ENCODE data around the gene GEN1.
"Not testable (repeated sequence)": the region's sequence is repeated elsewhere in the genome, so short reads cannot be mapped to it uniquely, and the experiment has no call there.

The GEN1 gene

DNA sequence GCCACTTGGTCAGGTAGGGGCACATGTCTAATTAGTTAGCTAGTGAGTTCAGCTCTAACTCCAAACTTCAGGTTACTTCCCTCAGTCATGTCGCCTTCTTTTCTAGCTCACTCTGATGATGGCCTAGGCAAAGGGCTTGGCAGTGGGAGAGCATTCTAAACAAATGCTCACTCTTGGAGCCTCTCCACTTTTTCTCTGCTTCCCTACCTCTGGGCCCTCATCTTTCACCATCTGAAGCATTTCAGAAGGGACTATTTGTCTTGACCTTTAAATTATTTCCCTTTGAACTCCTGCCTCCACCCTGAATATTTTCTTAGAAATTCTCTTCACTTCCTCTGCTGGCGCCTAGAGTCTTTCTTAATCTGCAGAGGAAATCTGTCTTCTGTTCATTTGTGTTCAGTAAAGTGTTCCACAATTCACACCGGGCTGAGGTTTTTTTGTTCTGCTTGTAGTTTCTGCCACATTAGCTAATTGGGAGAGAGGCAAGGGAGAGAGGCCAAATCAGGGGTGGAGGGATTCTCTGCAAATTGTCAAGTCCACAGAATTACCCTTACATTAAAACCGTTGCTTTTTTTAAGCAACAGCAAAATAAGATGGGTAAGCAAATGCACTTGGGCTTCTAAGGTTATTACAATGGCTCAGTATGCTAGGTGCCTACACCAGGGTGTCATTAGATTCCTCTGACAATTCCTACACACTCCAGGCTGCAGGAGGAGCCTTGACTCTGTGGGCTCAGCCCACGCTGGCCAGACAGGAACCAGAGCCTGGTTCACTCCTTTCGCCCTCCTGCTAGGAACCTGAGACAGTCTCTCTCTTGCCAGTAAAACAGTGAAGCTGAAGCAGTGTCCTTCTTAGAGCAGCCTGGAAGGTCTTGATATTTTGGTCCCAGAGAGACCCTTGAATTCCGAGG lies 67.9 kb downstream of the GEN1 start:
- H3K4me3 ChIP-seq (ENCODE audit: insufficient read depth, low read depth, low read length, poor library complexity, severe bottlenecking): no peak overlapping the region
- H3K9me3 ChIP-seq (ENCODE audit: control insufficient read depth, low read length): no peaks in the 10 kb centered on the region
- no peaks in the 10 kb centered on the region for H3K36me3 ChIP-seq (ENCODE audit: control insufficient read depth, insufficient read depth, low read length)
- no peak for DNase-seq
- H3K27ac ChIP-seq (ENCODE audit: insufficient read depth, low read length, poor library complexity, severe bottlenecking): no peak overlapping the region
- no peaks in the 10 kb centered on the region for H3K27me3 ChIP-seq (replicated peaks; ENCODE audit: control insufficient read depth, insufficient read depth, low read length, poor library complexity, severe bottlenecking)
- no peaks in the 10 kb centered on the region for H3K4me1 ChIP-seq (ENCODE audit: control insufficient read depth, insufficient read depth, low read length, poor library complexity, severe bottlenecking)

DNA sequence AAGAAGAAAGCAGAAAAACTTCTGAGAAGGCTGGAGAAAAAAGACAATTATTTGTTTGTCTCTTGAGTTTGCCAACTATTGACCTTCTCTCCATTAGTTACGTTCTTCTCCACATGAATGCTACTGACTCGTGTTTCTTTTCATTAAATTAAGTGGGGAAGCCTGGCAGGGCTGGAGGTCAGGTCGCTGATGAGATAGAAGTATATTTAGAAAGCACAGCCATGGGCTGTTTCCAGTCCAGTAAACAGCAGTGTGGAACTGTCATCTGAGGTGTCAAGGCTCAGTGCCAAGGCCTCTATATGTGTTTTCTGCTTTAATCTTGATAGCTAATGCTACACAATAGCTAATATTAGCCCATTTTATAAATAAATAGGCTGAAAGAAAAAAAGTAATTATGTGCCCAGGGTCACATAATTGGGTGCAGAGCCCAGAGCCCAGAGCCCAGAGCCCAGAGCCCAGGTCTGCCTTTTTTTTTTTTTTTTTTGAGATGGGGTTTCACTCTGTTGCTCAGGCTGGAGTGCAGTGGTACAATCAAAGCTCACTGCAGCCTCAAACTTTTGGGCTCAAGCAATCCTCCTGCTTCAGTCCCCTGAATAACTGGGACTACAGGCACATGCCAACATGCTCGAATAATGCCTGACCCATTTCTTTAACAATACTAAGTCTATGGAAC lies 68.6 kb downstream of the GEN1 start:
- Histone ChIP-seq H3K4me1 (ENCODE audit: control insufficient read depth, insufficient read depth, low read length, poor library complexity, severe bottlenecking) (no peaks in the 10 kb centered on the region), H3K27me3 (replicated peaks; ENCODE audit: control insufficient read depth, insufficient read depth, low read length, poor library complexity, severe bottlenecking) (no peaks in the 10 kb centered on the region), H3K4me3 (ENCODE audit: insufficient read depth, low read depth, low read length, poor library complexity, severe bottlenecking) (no peak overlapping the region), H3K27ac (ENCODE audit: insufficient read depth, low read length, poor library complexity, severe bottlenecking) (no peak overlapping the region), H3K9me3 (ENCODE audit: control insufficient read depth, low read length) (no peaks in the 10 kb centered on the region), H3K36me3 (ENCODE audit: control insufficient read depth, insufficient read depth, low read length) (no peaks in the 10 kb centered on the region)
- DNase-seq: no peak

DNA sequence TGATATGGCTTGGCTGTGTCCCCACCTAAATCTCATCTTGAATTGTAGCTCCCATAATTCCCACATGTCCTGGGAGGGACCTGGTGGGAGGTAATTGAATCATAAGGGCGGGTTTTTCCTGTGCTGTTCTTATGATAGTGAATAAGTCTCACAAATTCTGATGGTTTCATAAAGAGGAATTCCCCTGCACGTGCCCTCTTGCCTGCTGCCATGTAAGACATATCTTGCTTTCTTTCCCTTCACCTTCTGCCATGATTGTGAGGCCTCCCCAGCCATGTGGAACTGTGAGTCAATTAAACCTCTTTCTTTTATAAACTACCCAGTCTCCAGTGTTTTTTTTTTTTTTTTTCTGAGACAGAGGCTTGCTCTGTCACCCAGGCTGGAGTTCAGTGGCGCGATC lies 69.7 kb downstream of the GEN1 start:
- not testable (repeated sequence) for DNase-seq; H3K36me3 ChIP-seq (ENCODE audit: control insufficient read depth, insufficient read depth, low read length); H3K9me3 ChIP-seq (ENCODE audit: control insufficient read depth, low read length); H3K27me3 ChIP-seq (replicated peaks; ENCODE audit: control insufficient read depth, insufficient read depth, low read length, poor library complexity, severe bottlenecking); H3K4me3 ChIP-seq (ENCODE audit: insufficient read depth, low read depth, low read length, poor library complexity, severe bottlenecking); H3K4me1 ChIP-seq (ENCODE audit: control insufficient read depth, insufficient read depth, low read length, poor library complexity, severe bottlenecking); H3K27ac ChIP-seq (ENCODE audit: insufficient read depth, low read length, poor library complexity, severe bottlenecking)

DNA sequence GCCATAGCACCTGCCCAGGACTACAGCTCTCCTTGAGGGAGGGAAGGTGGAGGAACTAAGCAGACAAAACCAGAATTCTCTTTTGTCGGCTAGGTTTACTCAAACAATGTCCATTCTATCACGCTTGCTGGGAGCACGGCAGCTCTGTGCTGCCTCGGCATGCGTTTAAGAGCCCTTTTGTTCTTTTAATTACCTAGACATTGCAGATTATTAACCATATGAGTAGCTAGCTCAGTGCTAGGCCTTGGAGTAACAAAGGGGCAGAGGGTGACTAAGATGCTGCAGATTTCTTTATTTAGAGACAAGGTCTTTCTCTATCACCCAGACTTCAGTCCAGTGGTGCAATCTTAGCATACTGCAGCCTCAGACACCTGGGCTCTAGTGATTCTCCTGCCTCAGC lies 73.4 kb downstream of the GEN1 start:
- Histone ChIP-seq H3K9me3 (ENCODE audit: control insufficient read depth, low read length) (no peaks in the 10 kb centered on the region), H3K4me1 (ENCODE audit: control insufficient read depth, insufficient read depth, low read length, poor library complexity, severe bottlenecking) (no peaks in the 10 kb centered on the region), H3K27ac (ENCODE audit: insufficient read depth, low read length, poor library complexity, severe bottlenecking) (no peak overlapping the region), H3K4me3 (ENCODE audit: insufficient read depth, low read depth, low read length, poor library complexity, severe bottlenecking) (no peak overlapping the region), H3K36me3 (ENCODE audit: control insufficient read depth, insufficient read depth, low read length) (no peaks in the 10 kb centered on the region), H3K27me3 (replicated peaks; ENCODE audit: control insufficient read depth, insufficient read depth, low read length, poor library complexity, severe bottlenecking) (peaks cover 10% of the 10 kb centered on the region)
- no peak for DNase-seq

DNA sequence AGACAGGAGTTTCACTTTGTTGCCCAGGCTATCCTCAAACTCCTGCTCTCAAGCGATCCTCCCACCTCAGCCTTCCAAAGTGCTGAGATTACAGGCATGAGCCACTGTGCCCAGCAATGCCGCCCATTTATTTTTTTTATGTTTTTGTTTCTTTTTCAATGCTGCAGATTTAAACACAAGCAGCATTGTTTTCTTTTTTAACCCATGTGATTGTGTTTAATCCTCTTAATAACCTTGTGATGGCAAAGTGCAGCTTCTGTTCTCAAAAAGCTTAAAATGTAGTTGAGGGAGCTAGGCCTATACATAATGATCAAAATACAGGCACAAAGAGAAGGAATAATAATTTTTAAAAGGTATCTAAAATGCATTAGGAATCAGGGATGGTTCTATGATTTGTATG lies 73.8 kb downstream of the GEN1 start:
- Histone ChIP-seq H3K4me1 (ENCODE audit: control insufficient read depth, insufficient read depth, low read length, poor library complexity, severe bottlenecking) (no peaks in the 10 kb centered on the region), H3K4me3 (ENCODE audit: insufficient read depth, low read depth, low read length, poor library complexity, severe bottlenecking) (no peak overlapping the region), H3K9me3 (ENCODE audit: control insufficient read depth, low read length) (no peaks in the 10 kb centered on the region), H3K27me3 (replicated peaks; ENCODE audit: control insufficient read depth, insufficient read depth, low read length, poor library complexity, severe bottlenecking) (peaks cover 10% of the 10 kb centered on the region), H3K36me3 (ENCODE audit: control insufficient read depth, insufficient read depth, low read length) (no peaks in the 10 kb centered on the region), H3K27ac (ENCODE audit: insufficient read depth, low read length, poor library complexity, severe bottlenecking) (no peak overlapping the region)
- no peak for DNase-seq

DNA sequence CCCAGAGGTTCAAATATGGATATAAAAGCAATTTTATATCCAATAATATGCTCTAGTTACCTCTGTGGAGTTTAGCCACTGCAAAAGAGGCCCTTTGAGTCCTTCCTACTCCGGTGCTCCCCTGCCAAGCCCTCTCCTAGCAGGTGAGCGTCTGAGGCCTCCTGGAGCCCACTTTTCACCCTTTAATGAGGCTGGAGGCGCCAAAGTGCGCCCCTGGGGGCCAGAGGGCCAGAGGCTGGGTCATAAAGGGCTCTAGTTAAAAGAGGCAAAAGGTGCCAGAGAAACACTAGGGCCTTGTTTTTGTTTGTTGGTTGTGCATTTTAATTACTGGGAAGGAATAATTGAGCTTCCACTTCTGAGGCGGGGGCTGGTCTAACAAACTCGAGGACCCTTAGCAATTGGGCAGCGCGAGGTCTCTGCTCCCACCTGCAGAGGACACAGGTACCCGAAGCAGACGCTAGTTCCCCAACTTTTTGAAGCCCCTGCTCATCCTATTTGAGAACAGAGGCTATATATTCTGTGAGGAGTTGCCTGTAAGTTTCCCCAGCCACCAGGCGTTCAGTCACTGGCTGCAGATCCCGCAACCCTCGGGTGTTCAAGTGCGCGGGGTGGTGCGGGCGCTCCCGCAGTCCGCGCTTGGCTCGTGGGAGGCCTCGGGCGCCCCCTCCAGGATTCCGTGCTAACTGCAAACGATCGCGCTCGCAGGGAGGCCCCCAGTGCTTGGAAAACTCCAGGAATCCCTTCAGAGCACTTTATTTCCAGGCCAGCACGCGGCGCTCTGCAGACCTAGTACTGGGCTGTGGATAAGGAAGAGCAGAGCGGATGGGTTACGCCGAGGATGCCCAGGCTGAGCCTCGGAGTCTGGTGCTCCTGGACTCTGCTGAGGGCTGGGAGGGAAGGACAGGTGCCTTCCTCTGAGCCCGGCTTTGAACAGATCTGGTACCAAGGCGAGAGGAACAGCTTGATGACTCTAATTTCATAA lies 76.4 kb downstream of the GEN1 start:
- Histone ChIP-seq H3K27ac (ENCODE audit: insufficient read depth, low read length, poor library complexity, severe bottlenecking) (no peak overlapping the region), H3K4me3 (ENCODE audit: insufficient read depth, low read depth, low read length, poor library complexity, severe bottlenecking) (no peak overlapping the region), H3K9me3 (ENCODE audit: control insufficient read depth, low read length) (no peaks in the 10 kb centered on the region), H3K27me3 (replicated peaks; ENCODE audit: control insufficient read depth, insufficient read depth, low read length, poor library complexity, severe bottlenecking) (peaks cover 10% of the 10 kb centered on the region), H3K36me3 (ENCODE audit: control insufficient read depth, insufficient read depth, low read length) (no peaks in the 10 kb centered on the region), H3K4me1 (ENCODE audit: control insufficient read depth, insufficient read depth, low read length, poor library complexity, severe bottlenecking) (no peaks in the 10 kb centered on the region)
- no peak for DNase-seq

DNA sequence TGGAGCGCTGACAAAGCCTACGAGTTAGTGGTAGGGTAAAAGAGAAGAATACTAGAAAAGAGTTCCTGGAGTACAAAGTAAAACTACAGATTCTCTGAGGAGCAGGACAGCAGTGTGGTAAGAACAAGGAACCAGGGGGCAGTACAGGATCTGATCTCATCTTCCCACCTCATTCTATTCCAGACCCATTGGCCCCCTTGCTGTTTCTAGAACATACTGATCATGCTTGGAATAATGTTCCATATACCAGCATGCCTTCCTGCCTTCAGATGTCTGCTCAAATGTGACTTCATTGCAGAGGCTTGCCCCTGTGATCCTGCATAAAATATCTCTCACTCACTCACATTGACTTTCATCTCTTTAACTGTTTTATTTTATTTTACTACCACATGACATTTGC lies 81.6 kb downstream of the GEN1 start:
- no peak for DNase-seq
- H3K36me3 ChIP-seq (ENCODE audit: control insufficient read depth, insufficient read depth, low read length): no peaks in the 10 kb centered on the region

More for the DNA sequence above, 81.6 kb downstream of the GEN1 start:
- no peaks in the 10 kb centered on the region for H3K9me3 ChIP-seq (ENCODE audit: control insufficient read depth, low read length)
- H3K4me1 ChIP-seq (ENCODE audit: control insufficient read depth, insufficient read depth, low read length, poor library complexity, severe bottlenecking): no peaks in the 10 kb centered on the region
- H3K4me3 ChIP-seq (ENCODE audit: insufficient read depth, low read depth, low read length, poor library complexity, severe bottlenecking): no peak overlapping the region
- H3K27ac ChIP-seq (ENCODE audit: insufficient read depth, low read length, poor library complexity, severe bottlenecking): no peak overlapping the region
- H3K27me3 ChIP-seq (replicated peaks; ENCODE audit: control insufficient read depth, insufficient read depth, low read length, poor library complexity, severe bottlenecking): peaks cover 3% of the 10 kb centered on the region
